HG03457 (cell line): Measurements from ENCODE around the gene CCM2L.

Experiments used
- ATAC-seq: cut with Tn5 transposase; IDR thresholded peaks from one replicate; pipeline ENCODE4 v1.9.1; 2021; ENCODE audit warnings: moderate number of reproducible peaks; ENCODE audit not compliant: unreplicated experiment

CCM2L gene

GRCh38 chr20:31991339-31991705 lies 18.9 kb upstream of the CCM2L start:
- no peak for ATAC-seq

DNA sequence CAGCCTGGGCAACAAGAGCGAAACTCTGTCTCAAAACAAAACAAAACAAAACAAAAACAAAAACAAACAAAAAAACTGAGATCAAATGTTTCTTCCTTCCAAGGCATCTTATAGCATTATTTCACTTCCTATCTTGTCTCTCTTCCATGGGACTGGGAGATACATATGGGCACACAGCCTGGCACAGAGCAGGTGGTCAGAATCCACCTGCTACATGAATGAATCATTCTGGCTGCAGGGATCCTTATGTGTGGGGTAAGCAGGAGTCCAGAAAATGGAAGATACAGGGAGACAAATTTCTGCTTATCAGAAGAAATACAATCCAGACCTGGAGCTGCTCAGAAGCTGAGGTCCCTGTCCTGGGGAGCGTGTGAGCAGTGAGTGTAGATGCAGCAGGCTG lies 18.2 kb upstream of the CCM2L start:
- ATAC-seq = no peak

DNA sequence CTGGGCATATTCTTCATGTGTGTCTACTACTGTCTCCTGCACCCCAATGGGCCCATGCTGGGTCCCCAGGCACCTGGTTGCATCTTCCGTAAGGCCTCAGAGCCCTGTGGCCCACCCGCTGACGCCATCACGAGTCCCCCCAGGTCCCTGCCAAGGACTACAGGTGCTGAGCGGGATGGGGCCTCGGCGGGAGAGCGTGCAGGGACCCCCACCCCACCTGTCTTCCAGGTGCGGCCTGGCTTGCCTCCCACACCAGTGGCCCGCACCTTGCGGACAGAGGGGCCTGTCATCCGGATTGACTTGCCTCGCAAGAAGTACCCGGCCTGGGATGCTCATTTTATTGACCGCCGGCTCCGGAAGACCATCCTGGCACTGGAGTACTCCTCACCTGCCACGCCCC lies 13.2 kb upstream of the CCM2L start:
- ATAC-seq = no peak

- no peak for ATAC-seq
Observed at GRCh38 chr20:31998246-31998645, 12.0 kb upstream of the CCM2L start.

DNA sequence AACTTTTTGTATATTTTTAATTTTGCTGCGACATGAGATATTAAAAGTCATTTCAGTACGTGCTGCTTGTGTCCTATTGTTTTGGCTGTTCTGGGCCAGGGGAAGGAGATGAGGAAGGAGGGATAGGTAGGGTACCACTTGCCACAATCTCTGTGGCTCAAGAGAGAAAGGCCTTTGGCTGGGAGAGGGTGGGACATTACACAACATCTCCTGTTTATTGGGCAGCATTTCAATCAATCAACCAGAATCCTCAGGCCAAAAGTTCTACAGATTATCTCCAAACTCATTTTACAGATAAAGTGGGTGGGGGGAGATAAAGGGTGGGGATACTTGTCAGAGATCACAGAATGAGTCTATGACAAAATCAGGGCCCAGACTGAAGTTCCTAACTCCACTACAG lies 6.9 kb upstream of the CCM2L start:
- no peak for ATAC-seq

- ATAC-seq = no peak
Observed at GRCh38 chr20:32004963-32005362, 5.3 kb upstream of the CCM2L start.

- no peak for ATAC-seq
Observed at GRCh38 chr20:32006053-32006452, 4.2 kb upstream of the CCM2L start.

DNA sequence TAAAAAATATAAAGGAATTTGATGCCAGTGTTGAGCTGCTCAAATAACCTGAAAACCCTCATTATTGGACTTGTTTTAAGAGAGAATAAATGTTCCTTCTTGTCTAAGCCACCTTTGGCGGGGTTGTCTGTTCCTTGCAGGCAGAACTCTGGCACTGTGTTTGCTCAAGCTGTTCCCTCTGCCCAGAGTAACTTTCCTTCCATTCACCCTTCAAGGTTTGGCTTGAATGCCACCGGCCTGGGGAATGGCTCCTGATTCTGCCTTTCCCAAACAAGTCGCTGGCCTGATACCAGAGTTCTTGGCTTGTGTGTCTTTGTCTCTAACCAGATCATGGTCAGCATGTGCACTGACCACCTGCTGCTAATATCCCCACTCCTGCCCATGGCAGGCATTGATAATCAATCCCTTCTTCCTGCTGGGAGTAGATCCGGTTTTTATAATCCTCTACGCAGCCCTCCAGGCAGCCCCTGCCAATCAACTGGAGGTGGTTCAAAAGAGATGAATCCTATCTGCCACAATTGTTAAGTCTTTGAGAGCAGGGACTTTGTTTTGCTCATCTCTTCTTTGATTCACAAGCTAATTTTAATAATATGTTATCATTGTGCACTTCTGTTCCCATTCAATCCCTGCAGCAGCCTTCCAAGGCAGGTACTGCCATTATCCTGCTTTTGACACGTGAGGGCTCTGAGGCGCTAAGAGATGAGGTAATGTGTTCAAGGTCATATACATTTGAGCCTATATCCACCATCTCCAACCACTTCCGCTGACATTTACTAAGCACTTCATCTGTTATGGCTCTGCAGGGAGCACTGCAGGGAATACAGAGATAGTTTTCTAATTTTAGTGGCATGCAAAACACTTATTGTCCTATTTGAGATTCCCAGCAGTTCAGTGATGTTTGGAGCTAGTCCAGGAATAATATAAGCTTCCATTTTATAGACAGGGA lies 3.1 kb upstream of the CCM2L start:
- no peak for ATAC-seq

- ATAC-seq = no peak
Observed at GRCh38 chr20:32007787-32008616, 2.2 kb upstream of the CCM2L start.

- ATAC-seq = no peak
Observed at GRCh38 chr20:32009564-32009963, 674 bp upstream of the CCM2L start.

DNA sequence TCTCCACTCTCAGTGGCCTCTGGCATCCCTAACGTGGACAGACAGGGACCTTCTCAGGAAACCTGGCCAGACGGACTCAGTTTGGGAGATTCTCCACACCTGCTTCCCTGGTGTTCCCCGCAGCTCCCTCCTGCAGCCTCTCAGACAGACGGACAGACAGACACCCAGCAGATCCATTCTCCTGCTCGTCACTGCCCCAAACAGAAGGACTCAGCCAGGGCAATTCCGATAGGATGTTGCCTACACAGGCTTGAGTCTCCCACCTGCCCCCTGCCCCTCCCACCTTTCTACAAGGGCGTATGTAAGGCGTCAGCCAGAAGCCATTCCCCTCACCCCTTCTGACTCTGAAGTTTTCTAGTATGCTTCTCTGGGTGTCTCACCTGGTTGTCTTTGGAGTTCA lies 428 bp downstream of the CCM2L start:
- no peak for ATAC-seq

GRCh38 chr20:32012159-32012688 lies 2.0 kb downstream of the CCM2L start:
- no peak for ATAC-seq

GRCh38 chr20:32013326-32013725 lies 3.1 kb downstream of the CCM2L start:
- ATAC-seq = no peak

DNA sequence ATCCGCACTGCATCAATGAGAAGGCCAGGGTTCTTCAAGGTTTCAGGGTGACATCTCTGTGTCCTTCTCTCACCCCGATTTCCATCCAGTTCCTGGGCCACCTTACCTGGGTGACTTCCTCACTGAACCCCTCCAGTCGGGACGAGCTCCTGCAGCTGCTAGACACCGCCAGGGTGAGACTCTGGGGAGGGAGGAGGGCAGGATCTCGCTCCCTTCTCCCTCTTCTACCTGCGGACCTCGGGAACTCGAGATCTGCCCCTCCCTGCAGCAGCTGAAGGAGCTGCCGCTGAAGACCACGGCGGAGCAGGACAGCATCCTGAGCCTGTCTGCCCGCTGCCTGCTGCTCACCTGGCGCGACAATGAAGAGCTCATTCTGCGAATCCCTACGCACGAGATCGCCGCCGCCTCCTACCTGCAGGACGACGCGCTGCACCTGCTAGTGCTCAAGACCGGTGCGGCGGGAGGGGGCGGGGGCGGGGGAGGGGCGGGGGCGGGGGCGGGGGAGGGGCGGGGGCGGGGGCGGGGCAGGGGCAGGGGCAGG lies 7.5 kb downstream of the CCM2L start:
- no peak for ATAC-seq

DNA sequence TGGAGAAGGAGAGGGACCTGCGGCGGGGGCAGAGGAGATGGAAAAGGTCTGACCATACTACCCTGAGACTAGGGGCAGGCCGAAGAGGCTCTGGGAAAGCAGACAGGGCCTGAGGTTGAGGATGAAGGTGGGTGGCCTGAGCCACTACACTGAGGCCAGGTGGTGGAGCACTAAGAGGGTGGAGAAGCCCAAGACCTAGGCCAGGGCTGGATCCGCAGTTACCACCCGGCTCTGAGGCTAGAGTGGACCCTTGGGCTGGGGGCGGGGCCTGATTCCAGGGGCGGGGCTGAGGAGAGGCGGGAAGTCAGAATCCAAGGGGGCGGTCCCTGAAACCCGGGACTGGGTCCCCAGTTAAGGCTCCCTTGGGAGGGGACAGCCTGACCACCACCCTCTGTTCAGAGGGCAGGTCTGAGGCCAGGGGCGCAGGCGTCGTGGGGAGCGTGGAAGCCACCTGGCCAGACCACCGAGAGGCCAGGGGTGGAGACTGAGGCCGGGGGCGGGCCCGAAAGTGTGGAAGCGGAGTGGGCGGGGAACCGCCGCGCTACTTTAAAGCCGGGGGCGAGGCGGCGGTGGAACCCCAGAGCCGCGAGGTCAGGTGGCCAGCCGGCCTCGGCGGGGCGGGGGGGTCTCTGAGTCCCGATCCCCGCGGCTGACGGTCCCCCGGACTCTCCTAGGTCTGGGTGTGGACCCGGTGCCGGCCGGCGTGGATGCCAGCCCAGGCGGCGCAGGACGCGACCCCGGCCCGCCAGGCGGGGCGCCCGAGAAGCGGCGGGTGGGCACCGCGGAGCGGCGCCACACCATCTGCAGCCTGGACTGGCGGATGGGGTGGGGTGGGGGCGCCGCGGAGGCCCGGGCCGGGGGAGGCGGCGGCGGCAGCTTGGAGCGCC lies 8.3 kb downstream of the CCM2L start:
- ATAC-seq = no peak

DNA sequence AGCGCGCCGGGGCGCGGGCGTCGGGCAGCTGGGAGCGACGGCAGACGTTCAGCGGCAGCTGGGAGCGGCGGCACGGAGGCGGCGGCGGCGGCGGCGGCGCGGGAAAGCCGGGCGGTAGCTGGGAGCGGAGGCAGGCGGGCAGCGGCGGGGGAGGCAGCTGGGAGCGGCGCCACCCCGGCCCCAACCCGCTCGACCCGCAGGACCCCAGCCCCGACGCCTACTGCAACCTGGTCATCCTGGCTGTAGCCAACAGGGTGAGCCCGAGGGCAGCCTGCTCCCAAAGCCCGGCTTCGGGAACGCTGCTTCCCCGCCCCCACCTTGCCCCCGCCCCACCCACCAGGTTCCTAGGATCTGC lies 8.9 kb downstream of the CCM2L start:
- no peak for ATAC-seq

DNA sequence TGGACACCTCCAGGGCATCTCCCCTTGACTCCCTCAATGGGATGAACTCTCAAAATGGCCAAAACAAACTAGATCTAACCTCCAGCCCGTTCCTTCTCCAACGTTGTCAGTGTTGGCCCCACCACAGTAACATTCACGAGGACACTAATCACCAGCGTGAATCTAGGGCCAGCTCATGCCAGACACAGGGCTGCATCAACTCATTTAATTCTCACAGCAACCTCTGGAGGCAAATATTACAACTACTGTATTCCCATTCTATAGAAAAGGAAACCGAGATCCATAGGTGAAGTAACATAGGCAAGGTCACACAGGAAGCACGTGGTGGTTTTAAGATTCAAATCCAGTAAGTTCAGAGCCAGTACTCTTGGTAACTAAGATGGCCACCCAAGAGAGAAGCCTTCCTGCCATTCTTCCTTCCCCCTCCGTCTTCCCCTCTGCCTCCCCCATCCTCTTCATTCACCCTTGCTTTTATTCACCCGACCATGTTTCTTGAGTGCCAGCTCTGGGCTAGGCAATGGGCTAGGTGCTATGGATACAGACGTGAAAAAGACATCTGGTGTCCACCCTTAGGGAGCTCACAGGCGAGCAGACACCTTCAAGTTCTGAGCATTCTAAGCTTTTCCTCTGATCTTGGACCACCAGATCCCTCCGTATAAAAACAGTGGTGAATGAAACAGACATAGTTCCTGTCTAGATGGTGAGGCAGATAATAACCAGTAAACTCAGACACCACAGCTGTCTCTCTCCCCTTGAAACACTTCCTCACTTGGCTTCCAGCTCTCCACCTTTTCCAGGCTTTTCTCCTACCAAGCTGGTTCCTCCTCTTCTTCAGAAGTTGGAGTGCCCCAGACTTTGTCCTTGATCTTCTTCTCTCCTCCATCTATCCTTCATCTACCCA lies 9.6 kb downstream of the CCM2L start:
- ATAC-seq = no peak

DNA sequence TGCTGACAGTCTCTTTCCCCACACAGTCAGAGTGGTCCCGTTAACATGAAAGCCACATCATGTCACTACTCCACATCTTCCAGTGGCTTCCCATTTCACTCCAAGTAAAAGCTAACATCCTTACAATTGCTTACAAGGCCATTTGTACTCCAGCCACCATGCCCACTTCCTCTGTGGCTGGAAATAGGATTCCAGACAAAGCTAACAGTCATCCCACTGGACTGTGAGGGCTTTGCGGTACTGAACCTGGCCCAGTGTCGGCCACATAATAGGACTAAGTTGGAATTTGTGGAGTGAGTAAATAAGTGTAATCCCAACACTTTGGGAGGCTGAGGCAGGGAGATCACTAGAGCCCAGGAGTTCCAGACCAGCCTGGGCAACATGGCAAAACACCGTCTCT lies 10.9 kb downstream of the CCM2L start:
- no peak for ATAC-seq

DNA sequence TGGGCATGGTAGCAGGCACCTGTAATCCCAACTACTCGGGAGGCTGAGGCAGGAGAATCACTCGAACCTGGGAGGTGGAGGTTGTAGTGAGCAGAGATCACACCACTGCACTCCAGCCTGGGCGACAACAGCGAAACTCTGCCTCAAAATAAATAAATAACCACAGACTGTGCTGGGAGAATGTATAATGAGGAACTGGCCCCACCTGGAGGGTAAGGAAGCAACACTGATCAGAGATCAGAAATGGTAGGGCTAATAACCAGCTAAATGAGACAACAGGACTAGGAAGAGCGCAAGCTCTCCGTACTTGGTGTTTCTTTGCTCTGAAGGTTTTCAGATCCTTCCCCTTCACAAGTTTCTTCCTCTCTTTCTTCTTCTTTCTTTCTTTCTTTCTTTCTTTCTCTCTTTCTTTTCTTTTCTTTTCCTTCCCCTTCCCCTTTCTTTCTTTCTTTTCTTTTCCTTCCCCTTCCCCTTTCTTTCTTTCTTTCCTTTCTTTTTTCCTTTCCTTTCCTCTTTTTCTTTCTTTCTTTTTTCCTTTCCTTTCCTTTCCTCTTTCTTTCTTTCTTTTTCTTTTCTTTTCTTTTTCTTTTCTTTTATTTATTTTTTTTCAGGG lies 14.6 kb downstream of the CCM2L start:
- no peak for ATAC-seq
